ENCODE measurements around the gene CLDN19.
"Not testable (repeated sequence)": the region's sequence is repeated elsewhere in the genome, so short reads cannot be mapped to it uniquely, and the experiment has no call there.

CLDN19 gene

GRCh38 chr1:42752284-42752683 is 12.2 kb upstream of the CLDN19 start:
- POLR2A ChIA-PET = no interaction called here
- Histone ChIP-seq H3K36me3 (ENCODE audit: control insufficient read depth in 4 of 4, insufficient read depth in 4 of 4, low read length in 3 of 4) (peaks cover 19 to 88% (median 67%) of the 10 kb centered on the region in 4 experiments), H3K27me3 (replicated peaks in 2 of 5; ENCODE audit: control insufficient read depth in 4 of 5, insufficient read depth in 5 of 5, low read length in 4 of 5) (no peaks in the 10 kb centered on the region), H3K4me1 (ENCODE audit: control extremely low read depth in 1 of 4, control insufficient read depth in 4 of 4, insufficient read depth in 4 of 4, low read length in 3 of 4) (peaks cover 0 to 7% (median 0%) of the 10 kb centered on the region in 4 experiments), H3K9me3 (ENCODE audit: control extremely low read depth in 1 of 5, control insufficient read depth in 4 of 5, insufficient read depth in 2 of 5, low read depth in 1 of 5, low read length in 4 of 5) (peaks cover 0 to 4% (median 2%) of the 10 kb centered on the region in 5 experiments), H3K27ac (ENCODE audit: insufficient read depth in 1 of 2, low read depth in 1 of 2, low read length in 2 of 2, poor library complexity in 1 of 2, severe bottlenecking in 2 of 2) (no peak overlapping the region), H3K4me3 (ENCODE audit: control insufficient read depth in 1 of 7, extremely low read depth in 1 of 7, insufficient read depth in 4 of 7, low read depth in 2 of 7, low read length in 6 of 7) (no peak overlapping the region)
- WGBS (ENCODE audit: insufficient coverage) = 100% methylated on average over 6 of the region's 6 CpGs
- CTCF ChIA-PET = interaction anchor here (0.7 to 0.9 kb wide), 4 partner anchors 9 to 408 kb away, joined by 3 to 4 read pairs (median 4); no protein-coding TSS in a partner anchor
- DNase-seq = no peak

DNA sequence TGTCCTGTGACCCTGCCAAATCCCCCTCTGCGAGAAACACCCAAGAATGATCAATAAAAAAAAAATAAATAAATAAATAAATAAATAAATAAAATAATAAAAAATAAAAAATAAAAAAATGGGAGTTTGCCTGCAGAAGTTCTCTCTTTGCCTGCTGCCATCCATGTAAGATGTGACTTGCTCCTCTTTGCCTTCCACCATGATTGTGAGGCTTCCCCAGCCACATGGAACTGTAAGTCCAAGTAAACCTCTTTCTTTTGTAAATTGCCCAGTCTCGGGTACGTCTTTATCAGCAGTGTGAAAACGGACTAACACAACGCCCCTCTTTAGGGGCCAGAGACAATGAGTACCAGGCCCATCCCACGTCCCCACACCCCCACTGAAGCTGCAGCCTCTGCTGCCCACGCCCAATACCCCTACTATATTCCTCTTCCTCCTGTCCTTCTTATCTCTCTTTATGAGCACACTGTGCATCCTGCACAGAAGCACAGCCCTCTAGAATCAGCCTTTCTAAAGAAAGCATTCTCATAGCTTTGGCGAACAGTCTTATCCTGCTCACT is 11.6 kb upstream of the CLDN19 start:
- WGBS (ENCODE audit: insufficient coverage) = 100% methylated on average over 2 of the region's 8 CpGs
- H3K27ac ChIP-seq (ENCODE audit: insufficient read depth in 1 of 2, low read depth in 1 of 2, low read length in 2 of 2, poor library complexity in 1 of 2, severe bottlenecking in 2 of 2); DNase-seq; H3K9me3 ChIP-seq (ENCODE audit: control extremely low read depth in 1 of 5, control insufficient read depth in 4 of 5, insufficient read depth in 2 of 5, low read depth in 1 of 5, low read length in 4 of 5); H3K4me3 ChIP-seq (ENCODE audit: control insufficient read depth in 1 of 7, extremely low read depth in 1 of 7, insufficient read depth in 4 of 7, low read depth in 2 of 7, low read length in 6 of 7); POLR2A ChIA-PET; H3K4me1 ChIP-seq (ENCODE audit: control extremely low read depth in 1 of 4, control insufficient read depth in 4 of 4, insufficient read depth in 4 of 4, low read length in 3 of 4); H3K27me3 ChIP-seq (replicated peaks in 2 of 5; ENCODE audit: control insufficient read depth in 4 of 5, insufficient read depth in 5 of 5, low read length in 4 of 5): not testable (repeated sequence)
- CTCF ChIA-PET = interaction anchor here (0.7 to 0.9 kb wide), 2 partner anchors 9 to 174 kb away, joined by 3 to 4 read pairs; no protein-coding TSS in a partner anchor
- peaks cover 17 to 87% (median 64%) of the 10 kb centered on the region in 4 experiments for H3K36me3 ChIP-seq (ENCODE audit: control insufficient read depth in 4 of 4, insufficient read depth in 4 of 4, low read length in 3 of 4)

- 96% methylated on average over 11 of the region's 12 CpGs for WGBS (ENCODE audit: insufficient coverage)
- Histone ChIP-seq H3K4me1 (ENCODE audit: control extremely low read depth in 1 of 4, control insufficient read depth in 4 of 4, insufficient read depth in 4 of 4, low read length in 3 of 4) (peaks cover 0 to 7% (median 0%) of the 10 kb centered on the region in 4 experiments), H3K27ac (ENCODE audit: insufficient read depth in 1 of 2, low read depth in 1 of 2, low read length in 2 of 2, poor library complexity in 1 of 2, severe bottlenecking in 2 of 2) (no peak overlapping the region), H3K4me3 (ENCODE audit: control insufficient read depth in 1 of 7, extremely low read depth in 1 of 7, insufficient read depth in 4 of 7, low read depth in 2 of 7, low read length in 6 of 7) (no peak overlapping the region), H3K9me3 (ENCODE audit: control extremely low read depth in 1 of 5, control insufficient read depth in 4 of 5, insufficient read depth in 2 of 5, low read depth in 1 of 5, low read length in 4 of 5) (peaks cover 0 to 4% (median 2%) of the 10 kb centered on the region in 5 experiments), H3K36me3 (ENCODE audit: control insufficient read depth in 4 of 4, insufficient read depth in 4 of 4, low read length in 3 of 4) (peaks cover 12 to 84% (median 60%) of the 10 kb centered on the region in 4 experiments), H3K27me3 (replicated peaks in 2 of 5; ENCODE audit: control insufficient read depth in 4 of 5, insufficient read depth in 5 of 5, low read length in 4 of 5) (no peaks in the 10 kb centered on the region)
- ChIA-PET CTCF (interaction anchor here (1.0 to 2.2 kb wide), 6 partner anchors 12 to 600 kb away, joined by 3 to 7 read pairs (median 3); no protein-coding TSS in a partner anchor), POLR2A (no interaction called here)
- DNase-seq = no peak
Observed at GRCh38 chr1:42750041-42750440, 10.0 kb upstream of the CLDN19 start.

GRCh38 chr1:42748461-42749410 is 8.7 kb upstream of the CLDN19 start:
- H3K4me3 ChIP-seq (ENCODE audit: control insufficient read depth in 1 of 7, extremely low read depth in 1 of 7, insufficient read depth in 4 of 7, low read depth in 2 of 7, low read length in 6 of 7) = no peak overlapping the region
- 90% methylated on average over 14 of the region's 14 CpGs for WGBS (ENCODE audit: insufficient coverage)

DNA sequence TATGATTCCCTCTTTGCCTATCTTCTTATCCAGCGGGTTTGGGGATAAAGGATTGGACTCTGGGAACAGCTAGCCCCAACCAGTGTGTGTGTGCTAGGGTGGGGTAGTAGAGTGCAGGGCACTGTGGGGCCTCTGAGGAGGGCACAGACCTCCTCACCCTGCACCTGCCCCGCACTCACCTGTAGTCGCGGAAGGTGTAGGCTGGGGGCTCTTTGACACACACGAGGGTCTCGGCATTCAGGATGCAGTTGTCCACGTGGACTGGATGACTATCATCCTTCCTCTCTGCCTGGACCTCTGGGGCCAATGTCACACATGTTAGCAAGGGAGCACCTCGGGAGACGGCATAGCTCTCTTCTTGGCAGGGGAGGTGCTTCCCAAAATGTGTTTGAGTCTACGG is 8.0 kb upstream of the CLDN19 start:
- Histone ChIP-seq H3K4me1 (ENCODE audit: control extremely low read depth in 1 of 4, control insufficient read depth in 4 of 4, insufficient read depth in 4 of 4, low read length in 3 of 4) (peaks cover 0 to 7% (median 0%) of the 10 kb centered on the region in 4 experiments), H3K27me3 (replicated peaks in 2 of 5; ENCODE audit: control insufficient read depth in 4 of 5, insufficient read depth in 5 of 5, low read length in 4 of 5) (no peaks in the 10 kb centered on the region), H3K4me3 (ENCODE audit: control insufficient read depth in 1 of 7, extremely low read depth in 1 of 7, insufficient read depth in 4 of 7, low read depth in 2 of 7, low read length in 6 of 7) (no peak overlapping the region), H3K9me3 (ENCODE audit: control extremely low read depth in 1 of 5, control insufficient read depth in 4 of 5, insufficient read depth in 2 of 5, low read depth in 1 of 5, low read length in 4 of 5) (peaks cover 0 to 4% (median 2%) of the 10 kb centered on the region in 5 experiments), H3K36me3 (ENCODE audit: control insufficient read depth in 4 of 4, insufficient read depth in 4 of 4, low read length in 3 of 4) (peaks cover 10 to 65% (median 45%) of the 10 kb centered on the region in 4 experiments), H3K27ac (ENCODE audit: insufficient read depth in 1 of 2, low read depth in 1 of 2, low read length in 2 of 2, poor library complexity in 1 of 2, severe bottlenecking in 2 of 2) (no peak overlapping the region)
- 88% methylated on average over 8 of the region's 10 CpGs for WGBS (ENCODE audit: insufficient coverage)
- ChIA-PET POLR2A (no interaction called here), CTCF (interaction anchor here (0.6 to 5.6 kb wide), 9 partner anchors 10 to 194 kb away, joined by 3 to 26 read pairs (median 5); partner anchors contain the start of gene P3H1)
- DNase-seq = no peak

More at GRCh38 chr1:42748461-42749410, 8.7 kb upstream of the CLDN19 start:
- ChIA-PET CTCF (interaction anchor here (0.6 to 3.6 kb wide), 11 partner anchors 9 to 599 kb away, joined by 3 to 15 read pairs (median 4); no protein-coding TSS in a partner anchor), POLR2A (no interaction called here)
- Histone ChIP-seq H3K9me3 (ENCODE audit: control extremely low read depth in 1 of 5, control insufficient read depth in 4 of 5, insufficient read depth in 2 of 5, low read depth in 1 of 5, low read length in 4 of 5) (peaks cover 0 to 4% (median 2%) of the 10 kb centered on the region in 5 experiments), H3K36me3 (ENCODE audit: control insufficient read depth in 4 of 4, insufficient read depth in 4 of 4, low read length in 3 of 4) (peaks cover 10 to 71% (median 49%) of the 10 kb centered on the region in 4 experiments), H3K27me3 (replicated peaks in 2 of 5; ENCODE audit: control insufficient read depth in 4 of 5, insufficient read depth in 5 of 5, low read length in 4 of 5) (no peaks in the 10 kb centered on the region), H3K27ac (ENCODE audit: insufficient read depth in 1 of 2, low read depth in 1 of 2, low read length in 2 of 2, poor library complexity in 1 of 2, severe bottlenecking in 2 of 2) (no peak overlapping the region), H3K4me1 (ENCODE audit: control extremely low read depth in 1 of 4, control insufficient read depth in 4 of 4, insufficient read depth in 4 of 4, low read length in 3 of 4) (peaks cover 0 to 7% (median 0%) of the 10 kb centered on the region in 4 experiments)
- DNase-seq = no peak

GRCh38 chr1:42747125-42747524 is 7.1 kb upstream of the CLDN19 start:
- 59% methylated on average over 12 of the region's 14 CpGs for WGBS (ENCODE audit: insufficient coverage)
- DNase-seq = peak in 2 of 3 donors; percentile 59 to 69
- Histone ChIP-seq H3K27ac (ENCODE audit: insufficient read depth in 1 of 2, low read depth in 1 of 2, low read length in 2 of 2, poor library complexity in 1 of 2, severe bottlenecking in 2 of 2) (no peak overlapping the region), H3K36me3 (ENCODE audit: control insufficient read depth in 4 of 4, insufficient read depth in 4 of 4, low read length in 3 of 4) (peaks cover 8 to 56% (median 37%) of the 10 kb centered on the region in 4 experiments), H3K27me3 (replicated peaks in 2 of 5; ENCODE audit: control insufficient read depth in 4 of 5, insufficient read depth in 5 of 5, low read length in 4 of 5) (no peaks in the 10 kb centered on the region), H3K4me3 (ENCODE audit: control insufficient read depth in 1 of 7, extremely low read depth in 1 of 7, insufficient read depth in 4 of 7, low read depth in 2 of 7, low read length in 6 of 7) (no peak overlapping the region), H3K9me3 (ENCODE audit: control extremely low read depth in 1 of 5, control insufficient read depth in 4 of 5, insufficient read depth in 2 of 5, low read depth in 1 of 5, low read length in 4 of 5) (peaks cover 0 to 4% (median 1%) of the 10 kb centered on the region in 5 experiments), H3K4me1 (ENCODE audit: control extremely low read depth in 1 of 4, control insufficient read depth in 4 of 4, insufficient read depth in 4 of 4, low read length in 3 of 4) (peaks cover 0 to 7% (median 0%) of the 10 kb centered on the region in 4 experiments)
- ChIA-PET CTCF (interaction anchor here (0.9 to 5.6 kb wide), 19 partner anchors 9 to 561 kb away, joined by 3 to 26 read pairs (median 5); partner anchors contain the start of gene P3H1), POLR2A (interaction anchor here (0.6 kb wide), 1 partner anchor 489 kb away, joined by 3 read pairs; no protein-coding TSS in a partner anchor)
